D721Med (cell line): ENCODE data around the gene RMDN2.
A peak's percentile ranks its signal among the peaks of the same experiment; 100 is the strongest.

Source experiments
- DNase-seq: peaks from one replicate; pipeline ENCODE4 v3.0.0; 2011; ENCODE audit warnings: low spot score; ENCODE audit not compliant: insufficient read length
- FAIRE-seq: peaks from 2 replicates; lab custom pipeline; 2011; peaks lifted over from hg19 to GRCh38; lab: Jason Lieb, UNC
- CTCF ChIP-seq: IDR thresholded peaks from 2 replicates; pipeline ENCODE4 v1.5.1; 2012; ENCODE audit warnings: mild to moderate bottlenecking, control low read depth; ENCODE audit not compliant: insufficient read depth; ENCODE audit errors: missing control alignments

RMDN2 gene

GRCh38 chr2:37891846-37892435 lies 33.1 kb upstream of the RMDN2 start:
- FAIRE-seq (no peak), DNase-seq (no peak)
- no peak for TF ChIP-seq CTCF

GRCh38 chr2:37892436-37893114 lies 32.5 kb upstream of the RMDN2 start:
- TF ChIP-seq CTCF, result no peak
- DNase-seq (no peak), FAIRE-seq (no peak)

GRCh38 chr2:37893327-37893726 lies 31.8 kb upstream of the RMDN2 start:
- DNase-seq (no peak), FAIRE-seq (no peak)
- no peak for TF ChIP-seq CTCF

DNA sequence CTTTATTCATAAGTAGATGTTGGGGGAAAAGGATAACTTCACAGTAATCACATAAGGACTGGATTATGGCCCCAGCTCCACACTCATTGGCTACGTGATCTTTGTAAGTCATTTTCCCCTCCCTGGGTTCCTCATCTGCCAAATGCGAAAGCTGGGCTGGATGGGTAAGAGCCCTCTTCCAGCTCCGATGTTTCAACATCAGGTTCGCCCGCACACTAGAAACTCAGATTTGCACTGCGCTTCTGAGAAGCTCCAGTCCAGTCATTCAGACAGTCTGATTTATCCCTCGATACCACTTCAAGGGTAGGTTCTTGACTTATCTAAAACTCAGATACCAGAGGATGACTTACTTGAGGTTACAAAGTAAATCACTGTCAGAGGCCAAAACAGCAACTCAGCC lies 31.0 kb upstream of the RMDN2 start:
- DNase-seq (no peak), FAIRE-seq (no peak)
- TF ChIP-seq CTCF, result no peak

DNA sequence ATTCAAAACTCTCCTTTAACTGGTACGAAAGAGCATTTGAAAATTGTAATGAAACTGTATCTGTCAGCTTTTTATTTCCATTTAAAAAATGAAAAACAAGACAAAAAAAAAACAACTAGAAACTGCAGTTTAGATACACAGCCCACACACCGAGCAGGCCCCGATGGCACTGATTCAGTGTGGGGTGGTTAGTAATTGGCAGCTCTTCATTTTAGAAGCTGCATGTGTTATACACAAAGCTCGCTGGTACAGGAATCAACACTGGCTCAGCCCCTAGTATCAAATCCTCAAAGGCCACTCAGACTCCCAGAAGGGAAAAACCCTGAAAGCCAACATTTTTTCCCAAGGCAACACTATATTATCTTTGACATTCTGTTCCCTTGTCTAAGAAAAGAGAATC lies 30.5 kb upstream of the RMDN2 start:
- DNase-seq (no peak), FAIRE-seq (no peak)
- no peak for TF ChIP-seq CTCF

DNA sequence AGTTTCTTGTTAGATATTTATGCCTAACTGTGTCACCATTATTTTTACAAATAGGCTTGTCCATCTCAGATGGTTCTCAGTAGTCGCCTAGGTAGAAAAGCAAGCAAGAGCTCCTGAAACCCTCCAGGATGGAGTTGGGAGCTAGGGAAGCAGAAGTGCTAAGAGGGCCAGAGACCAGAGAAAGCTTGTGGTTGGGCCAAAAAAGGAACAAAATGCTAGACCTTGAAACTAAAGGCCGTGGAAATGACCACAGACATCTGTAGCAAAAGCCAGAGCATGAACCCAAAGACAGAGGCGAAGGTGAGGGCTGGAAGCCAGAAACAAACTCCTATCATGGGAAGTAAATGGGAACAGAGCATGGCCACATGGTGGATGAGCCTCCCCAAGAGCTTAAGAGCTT lies 29.9 kb upstream of the RMDN2 start:
- no peak for DNase-seq
- no peak for FAIRE-seq
- no peak for TF ChIP-seq CTCF

DNA sequence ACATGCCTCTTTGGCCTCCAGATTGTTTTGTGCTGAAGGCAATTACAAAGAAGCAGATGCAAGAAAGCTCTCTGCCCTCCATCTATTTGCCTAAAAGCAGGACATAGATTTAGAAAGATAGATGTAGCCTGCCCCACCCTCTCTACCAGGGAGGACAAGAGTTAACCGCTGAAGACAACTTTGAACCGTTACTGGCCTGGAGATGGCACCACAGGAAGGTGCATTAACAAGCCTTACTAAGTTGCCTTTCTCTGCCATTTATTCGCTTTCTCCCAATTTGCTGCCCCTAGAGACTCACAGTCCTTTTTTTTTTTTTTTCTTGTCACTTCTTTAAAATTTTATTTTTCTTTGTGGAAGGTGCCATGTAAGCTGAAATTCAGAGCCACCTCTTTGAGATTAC lies 28.8 kb upstream of the RMDN2 start:
- FAIRE-seq (no peak), DNase-seq (no peak)
- peak; percentile 11 for TF ChIP-seq CTCF
